D721Med (cell line): ENCODE measurements around the gene PARL.

Experiments used
- DNase-seq: peaks from one replicate; pipeline ENCODE4 v3.0.0; 2011; ENCODE audit warnings: low spot score; ENCODE audit not compliant: insufficient read length
- FAIRE-seq: peaks from 2 replicates; lab custom pipeline; 2011; peaks lifted over from hg19 to GRCh38; lab: Jason Lieb, UNC
- TF ChIP-seq, protein P1 (sequence below): IDR thresholded peaks from 2 replicates; pipeline ENCODE4 v1.5.1; 2012; ENCODE audit warnings: mild to moderate bottlenecking, control low read depth; ENCODE audit not compliant: insufficient read depth; ENCODE audit errors: missing control alignments

Gene PARL

DNA sequence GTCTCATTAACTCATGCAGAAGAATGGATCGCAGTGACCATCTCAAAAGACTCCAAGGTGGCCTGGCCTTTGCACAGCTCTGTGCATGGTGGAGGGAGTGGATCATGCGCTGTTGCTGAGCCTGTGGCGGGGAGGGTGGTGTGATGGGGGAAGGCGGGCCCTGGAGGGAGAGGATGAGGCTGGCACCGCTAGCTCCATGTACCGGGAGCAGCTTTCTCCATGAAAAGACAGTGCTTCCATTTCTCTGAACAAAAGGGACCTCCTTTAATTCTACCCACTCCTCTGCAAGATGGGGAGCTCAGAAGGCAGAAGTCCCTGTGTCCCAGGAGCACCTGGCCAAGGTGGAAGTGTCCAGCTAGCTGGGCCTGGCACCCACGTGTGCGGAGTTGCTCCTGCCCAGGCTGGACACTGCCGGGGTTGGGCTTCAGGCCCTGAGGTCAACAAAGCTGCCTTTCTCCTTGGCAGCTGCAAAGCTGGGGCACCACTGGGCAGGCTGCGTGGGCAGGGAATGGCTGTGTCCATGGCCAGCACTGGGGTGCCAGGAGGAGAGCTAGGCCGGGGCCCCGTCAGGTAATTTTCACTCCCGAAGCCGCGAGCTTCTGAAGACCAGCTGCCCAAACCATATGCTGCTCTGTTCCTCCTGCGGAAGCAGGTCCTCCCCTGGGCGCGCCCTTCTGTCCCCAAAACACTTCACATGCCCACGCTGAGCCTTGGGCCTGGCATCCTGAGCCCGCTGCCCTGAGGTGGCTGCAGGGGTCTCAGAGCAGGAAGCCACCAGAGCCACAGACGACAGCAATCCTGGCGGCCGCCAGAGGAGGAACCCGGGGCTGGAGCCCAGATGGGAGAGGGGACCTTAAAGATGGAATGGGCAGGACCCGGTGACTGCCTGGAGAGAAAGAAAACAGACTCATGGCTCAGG, 65.7 kb downstream of the PARL start:
- FAIRE-seq: no peak
- no peak for DNase-seq

DNA sequence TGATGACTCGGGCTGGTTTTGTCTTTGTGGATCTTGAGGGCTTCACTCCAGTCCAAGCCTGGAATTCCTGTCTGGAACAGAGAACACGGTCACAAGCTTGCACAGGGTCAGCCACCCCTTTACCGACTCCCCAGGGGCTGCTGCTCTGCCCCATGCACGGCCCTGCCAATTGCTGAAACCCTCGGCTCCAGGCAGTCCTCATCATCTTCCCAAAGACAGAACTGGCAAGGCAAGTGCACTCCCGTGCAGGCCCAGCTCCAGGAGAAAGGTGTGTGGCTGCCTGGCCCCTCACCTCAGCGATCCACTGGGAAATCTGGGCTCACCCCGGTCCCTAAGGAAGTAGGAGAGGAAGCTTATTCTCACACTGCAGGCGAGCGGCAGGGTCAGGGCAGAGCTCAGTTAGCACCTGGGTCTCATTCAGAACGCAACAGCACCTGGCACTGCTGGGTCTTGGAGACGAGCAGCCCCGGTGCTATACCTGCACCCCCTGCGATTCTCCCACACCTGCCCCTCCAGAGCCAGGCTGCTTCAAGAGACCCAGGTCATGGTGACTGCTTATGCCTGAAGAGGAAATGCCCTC, 66.5 kb downstream of the PARL start:
- TF ChIP-seq, protein P1, sequence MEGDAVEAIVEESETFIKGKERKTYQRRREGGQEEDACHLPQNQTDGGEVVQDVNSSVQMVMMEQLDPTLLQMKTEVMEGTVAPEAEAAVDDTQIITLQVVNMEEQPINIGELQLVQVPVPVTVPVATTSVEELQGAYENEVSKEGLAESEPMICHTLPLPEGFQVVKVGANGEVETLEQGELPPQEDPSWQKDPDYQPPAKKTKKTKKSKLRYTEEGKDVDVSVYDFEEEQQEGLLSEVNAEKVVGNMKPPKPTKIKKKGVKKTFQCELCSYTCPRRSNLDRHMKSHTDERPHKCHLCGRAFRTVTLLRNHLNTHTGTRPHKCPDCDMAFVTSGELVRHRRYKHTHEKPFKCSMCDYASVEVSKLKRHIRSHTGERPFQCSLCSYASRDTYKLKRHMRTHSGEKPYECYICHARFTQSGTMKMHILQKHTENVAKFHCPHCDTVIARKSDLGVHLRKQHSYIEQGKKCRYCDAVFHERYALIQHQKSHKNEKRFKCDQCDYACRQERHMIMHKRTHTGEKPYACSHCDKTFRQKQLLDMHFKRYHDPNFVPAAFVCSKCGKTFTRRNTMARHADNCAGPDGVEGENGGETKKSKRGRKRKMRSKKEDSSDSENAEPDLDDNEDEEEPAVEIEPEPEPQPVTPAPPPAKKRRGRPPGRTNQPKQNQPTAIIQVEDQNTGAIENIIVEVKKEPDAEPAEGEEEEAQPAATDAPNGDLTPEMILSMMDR: no peak
- DNase-seq (no peak), FAIRE-seq (no peak)

More for the DNA sequence above, 65.7 kb downstream of the PARL start:
- TF ChIP-seq, protein P1: no peak

DNA sequence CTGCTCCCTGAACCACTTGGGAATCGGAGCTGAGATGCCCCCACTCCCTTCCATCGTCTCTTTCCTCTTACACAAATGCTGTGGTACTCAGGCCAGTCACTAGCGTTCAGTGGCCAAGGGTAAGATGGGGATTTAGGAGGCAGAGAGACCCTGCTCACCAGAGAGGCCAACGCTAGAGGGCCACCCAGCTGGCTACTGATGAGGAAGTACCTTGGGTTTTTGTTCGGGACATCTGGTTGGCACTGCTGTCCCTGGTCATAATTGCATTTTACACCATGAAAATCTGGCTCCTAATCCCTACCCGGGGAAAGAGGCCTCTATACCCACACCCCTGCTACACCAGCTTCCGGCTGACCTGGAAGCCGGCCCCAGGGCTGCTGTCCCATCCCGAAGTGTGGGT, 67.0 kb downstream of the PARL start:
- DNase-seq (no peak), FAIRE-seq (no peak)
- TF ChIP-seq, protein P1: no peak

DNA sequence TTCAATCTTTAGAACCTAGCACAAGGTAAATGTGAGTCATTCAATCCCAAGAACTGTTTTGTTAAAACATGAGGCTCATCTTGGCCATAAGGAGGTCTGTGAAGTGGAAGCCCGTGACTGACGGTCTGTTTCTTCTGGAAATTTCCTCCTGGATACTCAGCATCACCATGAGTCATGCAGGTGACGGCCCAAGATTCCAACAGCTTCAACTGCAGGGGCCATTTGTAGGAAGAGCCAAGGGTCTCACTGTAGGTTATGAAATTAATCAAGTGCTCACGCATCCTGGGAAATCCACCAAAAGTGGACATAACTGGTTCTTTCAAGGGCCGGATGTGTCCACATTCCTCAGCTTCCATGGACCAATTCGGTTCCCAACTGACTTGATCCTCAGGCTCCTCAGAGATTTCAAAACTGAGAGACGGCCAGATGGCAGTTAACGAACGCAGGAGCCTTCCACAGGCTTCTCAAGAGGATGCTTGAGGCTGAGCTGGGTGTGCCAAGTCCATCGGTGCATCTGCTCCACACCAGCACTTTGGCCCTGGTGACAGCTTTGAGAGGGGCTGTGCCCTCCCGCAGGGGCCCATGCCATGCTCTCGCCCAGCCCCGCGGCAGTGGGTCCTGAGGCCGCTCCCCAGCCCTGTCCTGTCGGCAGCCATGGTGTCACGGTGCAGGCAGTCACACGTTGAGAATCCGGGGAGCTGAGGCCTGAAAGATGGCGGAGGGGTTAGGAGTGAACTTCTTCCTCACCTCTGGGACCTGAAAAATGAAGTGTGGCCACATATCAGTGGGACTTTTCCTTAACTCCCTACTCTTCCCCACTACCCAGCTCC, 67.8 kb downstream of the PARL start:
- DNase-seq: no peak
- TF ChIP-seq, protein P1: no peak
- no peak for FAIRE-seq

DNA sequence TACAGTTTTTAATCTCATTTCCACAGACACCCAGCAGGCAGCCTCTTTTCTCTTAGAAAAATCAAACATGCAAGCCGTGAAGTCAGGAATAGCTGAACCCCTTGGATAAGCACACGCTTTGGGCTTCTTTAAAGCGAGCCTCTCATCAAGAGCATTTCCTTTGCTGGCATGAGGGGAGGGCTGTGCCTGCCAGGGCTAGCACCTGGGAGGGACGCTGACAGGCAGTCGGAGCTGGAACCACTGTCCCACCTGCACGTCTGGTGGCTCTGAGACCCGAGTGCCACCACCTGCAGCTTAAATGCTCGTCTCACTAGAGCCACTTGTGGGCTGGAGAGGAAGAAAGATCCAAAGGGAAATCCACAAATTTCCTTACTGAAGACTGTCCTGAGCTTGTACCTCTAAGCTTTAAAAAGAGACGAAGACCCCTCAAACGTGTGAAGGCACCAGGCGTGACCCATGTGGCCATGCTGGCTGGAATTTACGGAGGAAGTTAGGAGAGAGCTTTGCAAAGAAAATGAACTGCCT, 68.7 kb downstream of the PARL start:
- no peak for DNase-seq
- TF ChIP-seq, protein P1: no peak
- no peak for FAIRE-seq

DNA sequence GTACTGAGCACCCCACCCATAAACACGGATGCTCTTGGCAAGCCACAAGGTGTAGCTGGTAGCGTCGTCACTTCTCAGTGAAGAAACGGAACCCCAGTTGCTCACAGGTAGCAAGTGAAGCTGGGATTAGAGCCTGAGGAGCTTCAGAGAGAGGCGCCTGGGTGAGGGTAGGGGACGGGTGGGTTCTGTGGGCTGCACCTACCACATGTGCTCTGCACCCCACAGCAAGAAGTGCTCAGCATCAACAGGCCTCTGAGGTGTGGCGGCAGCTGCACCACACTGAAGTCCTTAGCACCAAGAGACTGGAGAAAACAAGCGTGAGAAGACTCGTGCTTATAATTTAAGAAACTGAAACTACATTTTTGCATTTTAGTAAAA, 69.1 kb downstream of the PARL start:
- FAIRE-seq: no peak
- TF ChIP-seq, protein P1: no peak
- no peak for DNase-seq
